HG02678 (cell line): Measurements from ENCODE around the gene STARD13.
"Not testable (repeated sequence)": the region's sequence is repeated elsewhere in the genome, so short reads cannot be mapped to it uniquely, and the experiment has no call there.

Source experiments
- ATAC-seq: cut with Tn5 transposase; IDR thresholded peaks from one replicate; pipeline ENCODE4 v1.9.1; 2021; ENCODE audit warnings: mild to moderate bottlenecking, moderate library complexity; ENCODE audit not compliant: unreplicated experiment

STARD13 gene

GRCh38 chr13:33181264-33181663, 104.3 kb downstream of the STARD13 start:
- ATAC-seq, result no peak

DNA sequence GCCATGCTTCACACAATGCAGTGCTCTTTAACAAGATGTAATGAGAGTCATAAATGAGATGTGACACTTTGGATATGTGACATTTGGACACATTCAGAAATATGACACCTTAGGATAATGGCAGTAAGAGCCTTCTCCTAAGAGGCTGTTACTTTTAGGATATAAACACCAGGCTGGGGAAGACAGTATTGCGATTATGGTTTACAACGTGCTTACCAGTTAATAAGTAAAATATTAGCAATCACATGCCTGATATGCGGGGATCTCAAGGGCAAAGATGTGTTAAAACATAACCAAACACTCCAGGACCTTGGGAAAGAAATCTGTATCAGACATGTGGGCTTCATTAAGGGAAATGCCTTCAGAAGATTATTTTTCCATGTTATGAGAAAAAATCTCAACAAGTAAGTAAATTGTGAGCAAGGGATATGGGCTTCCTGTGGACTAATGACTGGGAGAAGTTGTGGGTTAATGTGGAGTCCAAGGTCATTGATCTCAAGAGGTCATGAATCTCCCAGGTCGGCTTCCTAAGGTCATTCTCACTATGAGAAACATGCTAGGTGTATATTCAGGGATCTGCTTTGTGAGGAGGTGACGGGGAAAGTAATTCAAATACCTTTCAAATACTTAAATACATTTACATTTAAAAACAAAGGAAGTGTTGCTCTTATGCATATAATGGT, 105.3 kb downstream of the STARD13 start:
- ATAC-seq, result no peak

DNA sequence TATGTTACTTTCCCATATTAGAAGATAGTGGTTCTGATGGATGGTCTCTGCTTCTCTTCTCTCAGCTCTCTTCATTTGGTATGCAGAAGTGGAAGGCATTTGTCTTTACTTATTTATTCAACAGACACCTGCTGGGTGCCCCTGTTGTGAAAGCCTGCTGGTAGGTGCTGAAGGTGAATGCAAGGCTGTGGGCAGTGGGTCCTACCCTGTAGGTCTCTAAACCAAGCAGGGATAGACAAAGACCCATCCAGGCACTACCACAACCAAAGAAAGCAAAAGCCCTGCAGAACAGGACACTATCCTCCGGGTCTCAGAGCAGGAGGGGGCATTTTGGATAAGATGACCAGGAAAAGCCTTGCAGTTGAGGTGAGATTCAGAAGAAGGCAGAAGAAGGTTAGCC, 106.1 kb downstream of the STARD13 start:
- ATAC-seq, result no peak

DNA sequence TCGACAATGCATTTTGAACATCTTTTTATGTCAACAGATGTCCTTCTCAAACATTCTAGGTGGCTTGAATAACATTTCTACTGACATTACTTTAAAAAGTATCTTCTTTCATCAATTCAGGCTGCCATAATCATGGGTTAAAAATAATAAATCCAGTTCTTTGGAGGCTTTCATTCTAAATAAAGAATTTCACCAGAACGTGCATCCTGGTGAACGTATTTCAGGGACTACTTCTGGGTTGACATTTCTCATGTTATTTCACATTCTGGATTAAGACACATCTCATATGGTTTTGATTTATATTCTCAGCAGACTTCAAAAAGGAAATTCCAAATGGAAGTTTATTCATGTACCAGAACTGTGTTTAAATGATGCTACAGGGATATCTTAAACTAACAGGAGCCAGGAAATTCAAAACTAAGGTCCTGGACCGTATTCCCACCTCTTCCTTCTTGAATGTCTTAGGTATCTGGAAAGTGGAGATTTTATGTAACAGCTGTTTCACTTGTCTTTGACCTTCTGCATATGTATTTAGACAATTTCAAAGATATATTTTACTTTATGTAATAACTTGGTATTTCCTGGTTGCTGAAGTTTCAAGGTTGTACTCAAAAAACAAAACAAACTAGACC, 107.2 kb downstream of the STARD13 start:
- no peak for ATAC-seq

GRCh38 chr13:33177340-33178208, 108.0 kb downstream of the STARD13 start:
- not testable (repeated sequence) for ATAC-seq

- ATAC-seq, result no peak
Measured at GRCh38 chr13:33176526-33176925, 109.0 kb downstream of the STARD13 start.

GRCh38 chr13:33175991-33176390, 109.6 kb downstream of the STARD13 start:
- ATAC-seq, result no peak

DNA sequence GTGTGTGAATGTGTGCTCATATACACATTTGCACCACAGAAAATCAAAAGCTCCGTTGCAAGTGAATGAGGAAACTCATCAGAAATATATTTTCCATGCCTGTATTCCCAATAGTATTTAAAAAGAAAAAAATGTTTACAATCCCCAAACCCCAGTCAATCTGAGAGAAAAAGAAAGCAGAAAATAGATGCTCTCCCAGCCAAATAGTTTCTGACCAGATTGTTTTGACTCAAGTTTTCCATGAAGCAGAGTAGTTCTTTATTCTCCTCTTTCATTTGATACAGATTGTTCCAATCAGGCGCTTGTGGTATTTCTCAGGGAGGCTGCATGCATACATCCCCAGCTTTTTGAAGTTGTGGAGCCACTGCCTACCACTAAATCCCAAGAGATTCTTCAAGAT, 110.6 kb downstream of the STARD13 start:
- no peak for ATAC-seq

DNA sequence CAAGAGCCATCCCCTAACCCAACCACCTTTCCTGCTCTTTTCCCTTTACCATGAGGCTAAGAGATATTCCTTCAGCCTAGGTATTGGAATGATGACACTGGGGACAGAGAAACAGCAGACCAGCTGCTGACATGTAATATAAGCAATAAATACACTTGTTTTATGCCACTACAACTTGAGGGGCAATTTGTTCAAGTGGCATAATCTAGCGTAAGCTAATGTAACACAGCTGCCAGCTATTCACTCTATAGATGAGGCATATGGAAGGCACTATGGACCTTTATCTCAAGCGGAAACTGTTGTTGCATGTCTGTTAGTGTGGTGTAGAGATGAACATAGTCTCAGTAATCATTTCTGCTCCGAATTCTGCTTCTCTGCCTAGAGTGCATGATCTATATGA, 111.1 kb downstream of the STARD13 start:
- ATAC-seq, result no peak

GRCh38 chr13:33172911-33173310, 112.6 kb downstream of the STARD13 start:
- ATAC-seq, result no peak

DNA sequence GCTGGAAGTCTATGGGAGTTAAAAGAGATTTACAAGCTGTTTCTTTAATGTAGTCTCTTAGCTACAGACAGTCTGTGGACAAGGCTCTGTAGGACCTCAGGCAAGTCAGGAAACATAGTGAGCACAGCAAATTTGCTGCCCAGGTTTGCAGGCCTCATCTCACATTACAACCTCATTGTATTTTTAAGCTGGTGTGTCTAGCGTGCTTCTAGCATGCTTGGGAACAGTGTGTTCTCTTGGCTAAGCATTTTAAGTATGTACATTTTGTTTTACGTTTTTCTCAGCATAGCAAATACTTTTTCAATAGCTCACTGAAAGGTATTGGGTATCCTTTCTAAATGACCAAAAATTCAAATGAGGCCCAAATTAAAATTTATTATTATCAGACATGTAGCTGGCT, 113.2 kb downstream of the STARD13 start:
- ATAC-seq, result no peak

- no peak for ATAC-seq
Measured at GRCh38 chr13:33169273-33169980, 116.1 kb downstream of the STARD13 start.

DNA sequence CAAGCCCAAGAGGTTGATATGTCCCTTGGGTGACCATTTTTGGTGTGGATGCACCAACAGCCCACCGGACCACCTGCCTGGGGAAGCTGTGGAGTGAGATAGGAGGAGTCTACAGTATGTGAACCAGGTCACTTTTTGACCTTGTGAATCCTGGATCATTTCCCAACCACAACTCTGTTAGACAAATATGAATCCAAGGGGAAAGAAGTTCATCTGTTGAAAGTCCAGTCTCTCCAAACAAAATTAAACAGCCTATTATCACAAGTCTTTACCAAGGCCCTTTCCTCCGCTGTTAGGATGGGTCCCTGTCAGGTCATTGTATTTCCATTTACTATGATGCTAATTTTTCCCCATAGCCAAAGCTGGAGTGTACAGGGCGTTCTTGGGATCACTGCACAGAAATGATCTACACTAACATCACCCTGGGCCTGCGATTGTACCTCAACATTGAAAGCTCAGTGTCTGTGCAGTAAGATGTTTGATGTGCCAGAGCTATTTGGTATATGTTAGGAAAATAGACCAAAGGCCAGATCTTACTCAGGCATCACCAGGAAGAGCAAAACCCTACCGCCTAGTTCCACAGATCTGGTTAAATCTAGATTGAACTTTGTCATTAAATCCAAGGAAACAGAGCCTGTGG, 117.1 kb downstream of the STARD13 start:
- no peak for ATAC-seq

DNA sequence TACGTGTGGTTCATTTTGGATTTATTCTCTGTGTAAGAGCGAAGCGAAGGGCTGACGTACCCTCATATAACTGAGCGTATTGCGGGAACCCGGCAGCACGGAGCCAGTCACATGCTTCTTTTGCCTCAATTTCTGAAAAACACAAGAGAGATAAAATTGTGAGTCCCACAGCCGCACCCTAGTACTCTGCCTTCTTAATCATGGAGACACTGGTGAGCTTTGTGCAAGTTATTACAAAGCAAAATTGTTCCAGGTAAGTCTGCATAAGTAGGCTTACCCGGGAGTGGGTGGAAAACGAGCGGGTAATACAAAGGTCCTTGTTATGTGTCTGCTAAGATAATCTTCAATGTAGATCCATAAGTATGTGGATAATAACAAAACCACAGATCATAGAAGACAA, 118.1 kb downstream of the STARD13 start:
- no peak for ATAC-seq

GRCh38 chr13:33165787-33166186, 119.8 kb downstream of the STARD13 start:
- no peak for ATAC-seq

- ATAC-seq, result no peak
Measured at GRCh38 chr13:33164331-33164730, 121.2 kb downstream of the STARD13 start.

GRCh38 chr13:33162725-33163124, 122.8 kb downstream of the STARD13 start:
- ATAC-seq, result not testable (repeated sequence)

GRCh38 chr13:33158816-33159215, 126.7 kb downstream of the STARD13 start:
- no peak for ATAC-seq

DNA sequence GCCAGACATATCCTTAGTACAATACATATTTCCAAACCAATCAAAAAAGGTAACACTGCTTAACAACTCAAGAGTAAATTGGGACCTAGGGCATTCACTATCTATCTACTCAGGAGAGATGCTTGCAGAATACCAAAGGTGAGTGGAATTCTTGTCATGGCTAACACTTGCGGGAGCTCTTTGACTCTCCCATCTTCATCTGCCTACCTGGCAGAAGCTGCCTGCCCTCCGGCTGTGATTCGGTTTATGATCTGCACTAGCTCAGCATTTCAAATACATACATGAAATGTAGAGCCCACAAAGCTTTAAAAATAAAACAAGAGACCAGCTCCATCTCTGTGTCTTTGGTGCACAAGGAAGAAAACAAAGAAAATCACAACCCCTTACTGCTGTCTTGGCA, 127.3 kb downstream of the STARD13 start:
- no peak for ATAC-seq

DNA sequence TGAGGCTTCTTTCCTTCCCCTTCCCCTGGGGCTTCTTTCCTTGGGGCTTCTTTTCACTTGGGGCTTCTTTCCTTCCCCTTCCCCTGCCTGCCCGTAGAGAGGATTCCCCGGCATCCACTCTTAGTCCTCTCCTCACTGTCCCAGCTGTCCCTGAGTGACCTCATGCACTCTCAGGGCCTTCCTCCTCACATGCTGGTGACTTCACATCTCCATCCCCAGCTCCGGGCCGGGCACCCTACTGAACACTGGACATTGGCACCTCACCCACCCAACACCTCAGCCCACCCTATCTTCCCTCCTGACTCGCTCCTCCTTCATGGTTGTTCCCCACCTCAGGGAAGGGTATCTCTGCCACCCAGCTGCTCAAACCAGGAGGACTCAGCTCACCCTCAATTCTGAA, 130.6 kb downstream of the STARD13 start:
- no peak for ATAC-seq
